GM23338 (cell line): Measurements from ENCODE around the gene LTBP3. TPM values are rescaled to one million over a fixed set of nuclear protein-coding genes. Genes with fewer than 3 reads are reported as not detected.

Source experiments
- ATAC-seq: fragments of 200-7000 bp; cut with Tn5 transposase; 3 replicates; pipeline ENCODE4 v1.9.1; 2020
- DNase-seq: peaks from one replicate; pipeline ENCODE4 v3.0.0-alpha.2; 2015; ENCODE audit warnings: low spot score
- H2AFZ ChIP-seq: fragments of 200-600 bp; sonication (generic); 2 replicates; pipeline ENCODE4 v1.8.0; 2016; ENCODE audit warnings: antibody characterized with exemption, mild to moderate bottlenecking, moderate library complexity
- H3F3A ChIP-seq: fragments of 200-600 bp; sonication (generic); replicated peaks from 2 replicates; pipeline ENCODE4 v1.8.0; 2017; ENCODE audit warnings: antibody characterized with exemption, mixed run types, low read depth
- H3K27ac ChIP-seq: fragments of 200-600 bp; sonication (generic); 2 replicates; pipeline ENCODE4 v1.6.1; 2016; ENCODE audit warnings: low read depth
- H3K27me3 ChIP-seq: fragments of 200-600 bp; sonication (generic); 2 replicates; pipeline ENCODE4 v1.8.0; 2016; ENCODE audit warnings: mild to moderate bottlenecking, mixed run types, moderate library complexity; ENCODE audit not compliant: insufficient read depth
- H3K36me3 ChIP-seq: fragments of 200-600 bp; sonication (generic); 2 replicates; pipeline ENCODE4 v1.8.0; 2016; ENCODE audit warnings: mild to moderate bottlenecking; ENCODE audit not compliant: insufficient read depth
- H3K4me1 ChIP-seq: fragments of 200-600 bp; sonication (generic); 2 replicates; pipeline ENCODE4 v1.8.0; 2016; ENCODE audit warnings: mild to moderate bottlenecking, moderate library complexity; ENCODE audit not compliant: insufficient read depth
- H3K4me2 ChIP-seq: fragments of 200-600 bp; sonication (generic); 2 replicates; pipeline ENCODE4 v1.7.1; 2017; ENCODE audit warnings: mixed run types
- H3K4me3 ChIP-seq: fragments of 200-600 bp; sonication (generic); 2 replicates; pipeline ENCODE4 v1.6.1; 2016; ENCODE audit warnings: mixed run types
- H3K79me2 ChIP-seq: fragments of 200-600 bp; sonication (generic); replicated peaks from 2 replicates; pipeline ENCODE4 v1.8.0; 2017; ENCODE audit warnings: mild to moderate bottlenecking; ENCODE audit not compliant: insufficient read depth
- H3K9me2 ChIP-seq: fragments of 200-600 bp; sonication (generic); 2 replicates; pipeline ENCODE4 v1.8.0; 2017; ENCODE audit not compliant: insufficient read depth
- H4K20me1 ChIP-seq: fragments of 200-600 bp; sonication (generic); replicated peaks from 2 replicates; pipeline ENCODE4 v1.8.0; 2017; ENCODE audit warnings: mild to moderate bottlenecking; ENCODE audit not compliant: insufficient read depth
- H3K27ac Mint-ChIP-seq: 2 replicates; pipeline ENCODE4 v1.8.0; 2020; ENCODE audit warnings: inconsistent platforms, mild to moderate bottlenecking, moderate library complexity, mixed read lengths
- H3K27me3 Mint-ChIP-seq: 3 replicates; pipeline ENCODE4 v1.8.0; 2022; ENCODE audit warnings: low read depth, mild to moderate bottlenecking, moderate library complexity, mixed read lengths, inconsistent platforms; ENCODE audit not compliant: insufficient read depth, poor library complexity
- H3K36me3 Mint-ChIP-seq: 3 replicates; pipeline ENCODE4 v1.8.0; 2021; ENCODE audit warnings: low read depth, mild to moderate bottlenecking, inconsistent platforms, moderate library complexity, mixed read lengths
- H3K4me1 Mint-ChIP-seq: 3 replicates; pipeline ENCODE4 v1.8.0; 2020; ENCODE audit warnings: mild to moderate bottlenecking, inconsistent platforms, mixed read lengths
- H3K4me3 Mint-ChIP-seq: 3 replicates; pipeline ENCODE4 v1.8.0; 2021; ENCODE audit warnings: moderate library complexity, mild to moderate bottlenecking, inconsistent platforms, mixed read lengths
- H3K9me3 Mint-ChIP-seq: 3 replicates; pipeline ENCODE4 v1.8.0; 2020; ENCODE audit warnings: moderate library complexity, mild to moderate bottlenecking, inconsistent platforms, mixed read lengths
- CREB1 ChIP-seq: fragments of 250-450 bp; sonication (Bioruptor Pico); IDR thresholded peaks from 2 replicates; pipeline ENCODE4 v1.5.0; 2020; ENCODE audit warnings: low read depth, mild to moderate bottlenecking, moderate library complexity
- NANOG ChIP-seq: IDR thresholded peaks from 2 replicates; pipeline ENCODE4 v1.6.1; 2016; ENCODE audit warnings: antibody characterized with exemption, borderline replicate concordance
- POLR2AphosphoS5 ChIP-seq: IDR thresholded peaks from 2 replicates; pipeline ENCODE4 v1.6.1; 2016; ENCODE audit warnings: antibody characterized with exemption, low read depth
- ZNF114 ChIP-seq: fragments of 250-450 bp; sonication (Bioruptor Pico); IDR thresholded peaks from 2 replicates; pipeline ENCODE4 v1.5.0; 2020; ENCODE audit warnings: mild to moderate bottlenecking, moderate library complexity
- ZNF331 ChIP-seq: fragments of 250-450 bp; sonication (Bioruptor Pico); IDR thresholded peaks from 2 replicates; pipeline ENCODE4 v1.5.0; 2020; ENCODE audit warnings: low read depth, mild to moderate bottlenecking, moderate library complexity
- polyA plus RNA-seq: library from polyadenylated mRNA; unstranded; fragments of >200 nt; fragmentation: Nextera tagmentation; extraction: Ambion mirVana; gene quantifications from 2 replicates; pipeline ENCODE4 v1.2.1, GENCODE V29; 2016
- total RNA-seq: library from RNA; depleted of rRNA; stranded (reverse); fragments of >200 nt; shearing (Covaris generic); gene quantifications from 2 replicates; pipeline ENCODE4 v1.2.3, GENCODE V29; 2014
- TF ChIP-seq, protein P1 (sequence below): IDR thresholded peaks from 2 replicates; pipeline ENCODE4 v1.6.1; 2016; ENCODE audit warnings: antibody characterized with exemption
- TF ChIP-seq, protein P2 (sequence below), 2 experiments: fragments of 200-600 bp in 1 of 2; sonication (generic) in 1 of 2; conservative IDR thresholded peaks; 2 replicates each; pipeline versions ENCODE4 v1.5.1 to v1.6.1; 2016 to 2017; ENCODE audit warnings: antibody characterized with exemption in 2 of 2, low read depth in 2 of 2, mild to moderate bottlenecking in 2 of 2, moderate library complexity in 1 of 2
- TF ChIP-seq, protein P3 (sequence below): IDR thresholded peaks from one replicate; pipeline ENCODE4 v1.6.1; 2018; ENCODE audit warnings: antibody characterized with exemption; ENCODE audit not compliant: unreplicated experiment

LTBP3 gene
- total and polyA plus RNA-seq, 2 experiments from 2014 or later, result 9.5 to 29.2 TPM

DNA sequence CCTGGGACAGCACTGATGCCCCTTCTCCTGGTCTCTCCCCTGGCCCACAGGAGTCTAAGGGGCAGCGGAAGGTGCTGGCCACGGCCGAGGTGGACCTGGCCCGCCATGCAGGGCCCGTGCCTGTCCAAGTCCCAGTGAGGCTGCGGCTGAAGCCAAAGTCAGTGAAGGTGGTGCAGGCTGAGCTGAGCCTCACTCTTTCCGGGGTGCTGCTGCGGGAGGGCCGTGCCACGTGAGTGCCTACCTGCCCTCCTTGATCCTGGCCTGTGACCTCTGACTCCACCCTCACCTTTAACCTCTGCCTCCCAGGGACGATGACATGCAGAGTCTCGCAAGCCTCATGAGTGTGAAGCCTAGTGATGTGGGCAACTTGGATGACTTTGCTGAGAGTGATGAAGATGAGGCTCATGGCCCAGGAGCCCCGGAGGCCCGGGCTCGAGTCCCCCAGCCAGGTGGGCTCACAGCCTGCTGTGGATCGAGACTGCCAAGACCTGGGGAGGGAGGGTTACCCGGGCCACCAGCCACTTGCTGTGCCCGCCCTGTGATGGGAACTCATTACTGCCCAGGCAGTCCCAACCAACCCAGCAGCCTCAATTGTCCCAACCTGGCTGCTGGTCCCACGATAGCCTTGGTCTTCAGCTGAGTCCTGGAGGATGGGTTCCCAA lies 22.0 kb upstream of the LTBP3 start (continued):
- TF ChIP-seq, protein P1, sequence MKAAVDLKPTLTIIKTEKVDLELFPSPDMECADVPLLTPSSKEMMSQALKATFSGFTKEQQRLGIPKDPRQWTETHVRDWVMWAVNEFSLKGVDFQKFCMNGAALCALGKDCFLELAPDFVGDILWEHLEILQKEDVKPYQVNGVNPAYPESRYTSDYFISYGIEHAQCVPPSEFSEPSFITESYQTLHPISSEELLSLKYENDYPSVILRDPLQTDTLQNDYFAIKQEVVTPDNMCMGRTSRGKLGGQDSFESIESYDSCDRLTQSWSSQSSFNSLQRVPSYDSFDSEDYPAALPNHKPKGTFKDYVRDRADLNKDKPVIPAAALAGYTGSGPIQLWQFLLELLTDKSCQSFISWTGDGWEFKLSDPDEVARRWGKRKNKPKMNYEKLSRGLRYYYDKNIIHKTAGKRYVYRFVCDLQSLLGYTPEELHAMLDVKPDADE, result no peak
- TF ChIP-seq, protein P2, sequence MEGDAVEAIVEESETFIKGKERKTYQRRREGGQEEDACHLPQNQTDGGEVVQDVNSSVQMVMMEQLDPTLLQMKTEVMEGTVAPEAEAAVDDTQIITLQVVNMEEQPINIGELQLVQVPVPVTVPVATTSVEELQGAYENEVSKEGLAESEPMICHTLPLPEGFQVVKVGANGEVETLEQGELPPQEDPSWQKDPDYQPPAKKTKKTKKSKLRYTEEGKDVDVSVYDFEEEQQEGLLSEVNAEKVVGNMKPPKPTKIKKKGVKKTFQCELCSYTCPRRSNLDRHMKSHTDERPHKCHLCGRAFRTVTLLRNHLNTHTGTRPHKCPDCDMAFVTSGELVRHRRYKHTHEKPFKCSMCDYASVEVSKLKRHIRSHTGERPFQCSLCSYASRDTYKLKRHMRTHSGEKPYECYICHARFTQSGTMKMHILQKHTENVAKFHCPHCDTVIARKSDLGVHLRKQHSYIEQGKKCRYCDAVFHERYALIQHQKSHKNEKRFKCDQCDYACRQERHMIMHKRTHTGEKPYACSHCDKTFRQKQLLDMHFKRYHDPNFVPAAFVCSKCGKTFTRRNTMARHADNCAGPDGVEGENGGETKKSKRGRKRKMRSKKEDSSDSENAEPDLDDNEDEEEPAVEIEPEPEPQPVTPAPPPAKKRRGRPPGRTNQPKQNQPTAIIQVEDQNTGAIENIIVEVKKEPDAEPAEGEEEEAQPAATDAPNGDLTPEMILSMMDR (conservative IDR thresholded peaks at IDR 0.05; ENCODE audit: low read depth in 2 of 2), result no peak
- TF ChIP-seq POLR2AphosphoS5 (no peak), NANOG (no peak), ZNF331 (CRISPR knock-in tag) (no peak), ZNF114 (CRISPR knock-in tag) (no peak), CREB1 (no peak)

DNA sequence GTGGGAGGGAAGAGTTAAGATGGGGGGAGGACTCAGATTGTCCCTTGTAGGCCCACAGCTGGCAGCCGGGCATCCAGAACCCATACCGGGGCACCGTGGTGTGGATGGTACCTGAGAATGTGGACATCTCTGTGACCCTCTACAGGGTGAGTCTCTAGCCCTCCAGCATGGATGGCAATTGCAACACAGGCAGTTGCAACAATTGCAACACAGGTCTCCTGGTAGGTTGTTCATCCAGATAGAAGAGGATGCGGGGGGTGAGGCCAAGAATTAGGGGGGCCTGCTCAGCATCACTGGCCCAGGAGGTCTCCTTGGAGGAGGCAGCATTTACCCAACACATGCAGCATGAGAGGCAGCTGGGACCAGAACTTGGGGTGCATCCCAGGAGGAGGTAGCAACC lies 21.1 kb upstream of the LTBP3 start:
- Histone ChIP-seq H3K4me1 (peaks cover 11% of the 10 kb centered on the region), H2AFZ (no peak overlapping the region), H3K36me3 (no peaks in the 10 kb centered on the region), H3K27me3 (peaks cover 63% of the 10 kb centered on the region), H3K27ac (no peak overlapping the region), H3K79me2 (no peaks in the 10 kb centered on the region), H4K20me1 (peaks cover 4% of the 10 kb centered on the region; the same call in 1 of the 2 replicates), H3K4me2 (no peak overlapping the region), H3K4me3 (no peak overlapping the region), H3K9me2 (no peaks in the 10 kb centered on the region), H3F3A (peaks cover 14% of the 10 kb centered on the region)
- no peak overlapping the region for H3K4me3 Mint-ChIP-seq
- peaks cover 19% of the 10 kb centered on the region for H3K4me1 Mint-ChIP-seq
- DNase-seq, result no peak
- H3K36me3 Mint-ChIP-seq, result no peaks in the 10 kb centered on the region
- no peaks in the 10 kb centered on the region for H3K9me3 Mint-ChIP-seq
- no peak overlapping the region for H3K27ac Mint-ChIP-seq
- TF ChIP-seq, protein P3, sequence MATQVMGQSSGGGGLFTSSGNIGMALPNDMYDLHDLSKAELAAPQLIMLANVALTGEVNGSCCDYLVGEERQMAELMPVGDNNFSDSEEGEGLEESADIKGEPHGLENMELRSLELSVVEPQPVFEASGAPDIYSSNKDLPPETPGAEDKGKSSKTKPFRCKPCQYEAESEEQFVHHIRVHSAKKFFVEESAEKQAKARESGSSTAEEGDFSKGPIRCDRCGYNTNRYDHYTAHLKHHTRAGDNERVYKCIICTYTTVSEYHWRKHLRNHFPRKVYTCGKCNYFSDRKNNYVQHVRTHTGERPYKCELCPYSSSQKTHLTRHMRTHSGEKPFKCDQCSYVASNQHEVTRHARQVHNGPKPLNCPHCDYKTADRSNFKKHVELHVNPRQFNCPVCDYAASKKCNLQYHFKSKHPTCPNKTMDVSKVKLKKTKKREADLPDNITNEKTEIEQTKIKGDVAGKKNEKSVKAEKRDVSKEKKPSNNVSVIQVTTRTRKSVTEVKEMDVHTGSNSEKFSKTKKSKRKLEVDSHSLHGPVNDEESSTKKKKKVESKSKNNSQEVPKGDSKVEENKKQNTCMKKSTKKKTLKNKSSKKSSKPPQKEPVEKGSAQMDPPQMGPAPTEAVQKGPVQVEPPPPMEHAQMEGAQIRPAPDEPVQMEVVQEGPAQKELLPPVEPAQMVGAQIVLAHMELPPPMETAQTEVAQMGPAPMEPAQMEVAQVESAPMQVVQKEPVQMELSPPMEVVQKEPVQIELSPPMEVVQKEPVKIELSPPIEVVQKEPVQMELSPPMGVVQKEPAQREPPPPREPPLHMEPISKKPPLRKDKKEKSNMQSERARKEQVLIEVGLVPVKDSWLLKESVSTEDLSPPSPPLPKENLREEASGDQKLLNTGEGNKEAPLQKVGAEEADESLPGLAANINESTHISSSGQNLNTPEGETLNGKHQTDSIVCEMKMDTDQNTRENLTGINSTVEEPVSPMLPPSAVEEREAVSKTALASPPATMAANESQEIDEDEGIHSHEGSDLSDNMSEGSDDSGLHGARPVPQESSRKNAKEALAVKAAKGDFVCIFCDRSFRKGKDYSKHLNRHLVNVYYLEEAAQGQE, result no peak
- no peak for TF ChIP-seq CREB1
- no peak for ATAC-seq
- H3K27me3 Mint-ChIP-seq, result peaks cover 59% of the 10 kb centered on the region
